Left lung (tissue), 10 donors: ENCODE measurements around the gene LRRK1. TPM values are rescaled to one million over a fixed set of nuclear protein-coding genes. Genes with fewer than 3 reads are reported as not detected.

Experiments used
- ATAC-seq: fragments of 200-7000 bp; cut with Tn5 transposase; one replicate; pipeline ENCODE4 v1.9.1; 2020; ENCODE audit warnings: moderate library complexity
- DNase-seq, 4 donors: peaks; one replicate each; pipeline ENCODE4 v3.0.0-alpha.2; 2013 to 2020
- H3K27ac ChIP-seq, 2 donors: fragments of 200-600 bp; sonication (generic) in 1 of 2; one replicate each; pipeline versions ENCODE4 v1.5.0 to v1.8.0; 2020 to 2021
- H3K27me3 ChIP-seq, 2 donors: fragments of 200-600 bp; sonication (generic) in 1 of 2; one replicate each; pipeline versions ENCODE4 v1.5.0 to v1.8.0; 2020 to 2021
- H3K36me3 ChIP-seq, 2 donors: fragments of 200-600 bp; sonication (generic) in 1 of 2; one replicate each; pipeline versions ENCODE4 v1.5.0 to v1.8.0; 2020 to 2021
- H3K4me1 ChIP-seq, 2 donors: fragments of 200-600 bp; one replicate each; pipeline ENCODE4 v1.8.0; 2021
- H3K4me3 ChIP-seq, 2 donors: fragments of 200-600 bp; sonication (generic) in 1 of 2; one replicate each; pipeline versions ENCODE4 v1.5.0 to v1.8.0; 2020 to 2021; ENCODE audit warnings: mild to moderate bottlenecking in 1 of 2
- H3K9me3 ChIP-seq, 2 donors: fragments of 200-600 bp; sonication (generic) in 1 of 2; one replicate each; pipeline versions ENCODE4 v1.5.0 to v1.8.0; 2020 to 2021
- intact Hi-C, 2 donors: fragments of 100-400 bp; cut with DNase I; formaldehyde crosslinking; loops; one replicate each; pipeline versions ENCODE4 v1.11.2 to v1.14.2; 2022
- polyA plus RNA-seq, 6 donors: library from polyadenylated mRNA; unstranded; fragments of 120-200 nt; gene quantifications; one replicate each; pipeline ENCODE4 v1.2.1, GENCODE V29; 2013; ENCODE audit not compliant: insufficient read length in 6 of 6
- total RNA-seq, 2 donors: library from RNA; stranded (reverse); fragmentation: NEBNext Ultra II Directional; extraction: Animal tissue kit (Norgen Biotek cat#: 25700); gene quantifications; one replicate each; pipeline ENCODE4 v1.2.1, GENCODE V29; 2021
- TF ChIP-seq, protein P1 (sequence below), 2 donors: fragments of 200-600 bp; sonication (generic) in 1 of 2; IDR thresholded peaks; one replicate each; pipeline versions ENCODE4 v1.5.0 to v1.8.0; 2021; ENCODE audit warnings: antibody characterized with exemption in 2 of 2
- donor health status: DM: no; HTN: yes; CAD: no.
- donor health status: DM: no; HTN: no; CAD: no.

The LRRK1 gene
- total and polyA plus RNA-seq, 8 donors: 1.9 to 24.2 (median 3.0) TPM

GRCh38 chr15:101105059-101105891 is 186.1 kb downstream of the LRRK1 start:
- Histone ChIP-seq H3K27ac (no peak overlapping the region), H3K27me3 (no peaks in the 10 kb centered on the region), H3K4me1 (no peaks in the 10 kb centered on the region), H3K36me3 (no peaks in the 10 kb centered on the region), H3K4me3 (no peak overlapping the region), H3K9me3 (peaks cover 0 to 5% of the 10 kb centered on the region in 2 donors)
- DNase-seq: no peak
- intact Hi-C loops: no loop called here
- TF ChIP-seq, protein P1, sequence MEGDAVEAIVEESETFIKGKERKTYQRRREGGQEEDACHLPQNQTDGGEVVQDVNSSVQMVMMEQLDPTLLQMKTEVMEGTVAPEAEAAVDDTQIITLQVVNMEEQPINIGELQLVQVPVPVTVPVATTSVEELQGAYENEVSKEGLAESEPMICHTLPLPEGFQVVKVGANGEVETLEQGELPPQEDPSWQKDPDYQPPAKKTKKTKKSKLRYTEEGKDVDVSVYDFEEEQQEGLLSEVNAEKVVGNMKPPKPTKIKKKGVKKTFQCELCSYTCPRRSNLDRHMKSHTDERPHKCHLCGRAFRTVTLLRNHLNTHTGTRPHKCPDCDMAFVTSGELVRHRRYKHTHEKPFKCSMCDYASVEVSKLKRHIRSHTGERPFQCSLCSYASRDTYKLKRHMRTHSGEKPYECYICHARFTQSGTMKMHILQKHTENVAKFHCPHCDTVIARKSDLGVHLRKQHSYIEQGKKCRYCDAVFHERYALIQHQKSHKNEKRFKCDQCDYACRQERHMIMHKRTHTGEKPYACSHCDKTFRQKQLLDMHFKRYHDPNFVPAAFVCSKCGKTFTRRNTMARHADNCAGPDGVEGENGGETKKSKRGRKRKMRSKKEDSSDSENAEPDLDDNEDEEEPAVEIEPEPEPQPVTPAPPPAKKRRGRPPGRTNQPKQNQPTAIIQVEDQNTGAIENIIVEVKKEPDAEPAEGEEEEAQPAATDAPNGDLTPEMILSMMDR (IDR thresholded peaks at IDR 0.05): no peak
- no peak for ATAC-seq

DNA sequence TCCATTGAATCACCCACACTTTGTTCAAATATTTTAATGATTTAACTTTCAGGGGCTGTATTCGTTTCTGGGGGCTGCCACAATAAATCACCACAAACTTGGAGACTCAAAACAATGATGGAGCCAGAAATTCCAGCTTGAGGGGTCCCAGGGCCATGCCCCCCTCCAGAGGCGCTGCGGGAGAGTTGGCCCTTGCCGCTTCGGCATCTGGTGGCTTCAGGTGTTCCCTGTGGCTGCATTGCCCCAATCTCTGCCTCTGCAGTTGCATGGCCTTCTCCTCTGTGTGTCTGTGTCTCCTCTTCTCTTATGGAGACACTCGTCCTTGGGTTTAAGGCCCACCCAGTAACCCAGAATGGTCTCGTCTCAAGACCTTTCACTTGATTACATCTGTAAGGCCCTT is 187.9 kb downstream of the LRRK1 start:
- DNase-seq: no peak
- Histone ChIP-seq H3K4me1 (no peaks in the 10 kb centered on the region), H3K27ac (no peak overlapping the region), H3K4me3 (no peak overlapping the region), H3K9me3 (no peaks in the 10 kb centered on the region), H3K27me3 (no peaks in the 10 kb centered on the region), H3K36me3 (no peaks in the 10 kb centered on the region)
- ATAC-seq: no peak
- intact Hi-C loops: no loop called here
- TF ChIP-seq, protein P1 (IDR thresholded peaks at IDR 0.05): no peak

DNA sequence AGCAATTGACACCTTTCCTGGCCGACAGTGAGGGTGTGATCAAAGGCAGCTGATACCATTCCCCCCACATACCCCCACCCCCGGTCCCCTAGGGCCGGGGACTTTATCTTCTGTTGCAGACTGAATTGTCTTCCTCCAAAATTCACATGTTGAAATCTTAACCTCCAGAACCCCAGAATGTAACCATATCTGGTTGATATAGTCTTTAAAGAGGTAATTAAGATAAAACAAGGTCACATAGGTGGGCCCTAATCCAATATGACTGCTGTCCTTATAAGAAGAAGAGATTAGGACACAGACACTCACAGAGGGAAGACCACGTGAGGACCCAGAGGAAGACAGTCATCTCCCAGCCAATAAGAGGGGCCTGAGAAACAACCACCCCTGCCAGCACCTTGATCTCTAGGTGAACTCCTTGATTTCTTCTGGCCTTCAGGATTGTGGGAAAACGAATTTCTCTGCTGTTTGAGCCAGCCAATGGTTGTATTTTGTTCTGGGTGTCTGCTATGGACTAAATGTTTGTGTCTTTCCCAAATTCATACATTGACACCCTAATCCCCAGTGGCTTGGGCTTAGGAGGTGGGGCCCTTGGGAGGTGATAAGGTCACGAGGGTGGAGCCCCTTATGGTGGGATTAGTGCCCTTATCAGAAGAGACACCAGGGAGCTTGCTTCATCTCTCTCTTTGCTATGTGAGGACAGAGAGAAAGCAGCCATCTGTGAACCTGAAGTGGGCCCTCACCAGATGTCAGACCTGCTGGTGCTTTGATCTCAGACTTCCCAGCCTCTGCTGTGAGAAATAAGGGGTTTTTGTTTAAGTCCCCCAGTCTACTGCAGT is 188.7 kb downstream of the LRRK1 start:
- TF ChIP-seq, protein P1 (IDR thresholded peaks at IDR 0.05): no peak
- Histone ChIP-seq H3K27me3 (no peaks in the 10 kb centered on the region), H3K9me3 (no peaks in the 10 kb centered on the region), H3K36me3 (no peaks in the 10 kb centered on the region), H3K4me1 (no peaks in the 10 kb centered on the region), H3K4me3 (no peak overlapping the region), H3K27ac (no peak overlapping the region)
- ATAC-seq: no peak
- no peak for DNase-seq
- intact Hi-C loops: no loop called here

GRCh38 chr15:101108461-101108775 is 189.3 kb downstream of the LRRK1 start:
- intact Hi-C loops: no loop called here

More at GRCh38 chr15:101108461-101108775, 189.3 kb downstream of the LRRK1 start:
- DNase-seq (no peak), ATAC-seq (no peak)
- Histone ChIP-seq H3K27me3 (no peaks in the 10 kb centered on the region), H3K4me3 (no peak overlapping the region), H3K36me3 (no peaks in the 10 kb centered on the region), H3K4me1 (no peaks in the 10 kb centered on the region), H3K9me3 (no peaks in the 10 kb centered on the region), H3K27ac (no peak overlapping the region)
- TF ChIP-seq, protein P1 (IDR thresholded peaks at IDR 0.05): no peak
